ENCODE data around the gene HEATR9. TPM values are rescaled to one million over a fixed set of nuclear protein-coding genes. Genes with fewer than 3 reads are reported as not detected.

HEATR9 gene
- total and polyA plus RNA-seq, 2 of the 13 experiments (the other 11 are each of a cell fraction or from before 2014, with no cell fraction given), result not detected

DNA sequence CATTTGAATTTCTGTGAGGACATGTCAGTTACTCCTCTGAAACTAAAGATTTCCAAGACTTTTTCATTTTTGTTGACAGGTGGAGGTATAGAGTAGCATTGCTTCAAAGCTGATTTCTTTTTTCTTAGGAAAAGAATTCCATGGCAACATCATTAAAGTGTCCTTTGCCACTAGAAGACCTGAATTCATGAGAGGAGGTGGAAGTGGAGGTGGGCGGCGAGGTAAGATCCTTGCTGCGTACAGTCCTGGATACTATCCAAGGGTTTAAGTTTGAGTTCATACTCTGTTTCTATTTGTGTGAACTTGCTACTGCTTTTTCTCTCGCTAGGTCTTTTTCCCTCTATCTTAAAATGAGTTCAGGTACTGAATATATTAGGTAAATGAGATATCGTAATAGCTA lies 26.5 kb downstream of the HEATR9 start:
- in situ Hi-C loops (cut with HindIII; ENCODE audit: extremely low pct_ligation_motif_present, low pct_unique_long_range_greater_than_20kb) (no loop called here), intact Hi-C loops (cut with micrococcal nuclease; ENCODE audit: unreplicated experiment) (no loop called here)
- BruUV-seq (replicated peaks), result no TSS peak
- Histone ChIP-seq H3K79me2 (ENCODE audit: insufficient read depth, low read length) (no peaks in the 10 kb centered on the region), H3K4me1 (ENCODE audit: insufficient read depth, low read length) (peaks cover 34% of the 10 kb centered on the region), H2AFZ (ENCODE audit: low read length) (no peak overlapping the region), H3K9me3 (ENCODE audit: low read length) (no peaks in the 10 kb centered on the region), H3K4me3 (replicated peaks in 1 of 3; ENCODE audit: insufficient read depth in 1 of 3, low read depth in 2 of 3, low read length in 3 of 3) (no peak overlapping the region), H3K9ac (ENCODE audit: insufficient read depth, low read depth, low read length) (no peak overlapping the region), H3K4me2 (ENCODE audit: low read depth, low read length) (no peak overlapping the region), H3K36me3 (replicated peaks in 1 of 2; ENCODE audit: control insufficient read depth in 1 of 2, insufficient read depth in 2 of 2, low read length in 2 of 2) (peaks cover 17 to 68% of the 10 kb centered on the region in 2 experiments), H3K27ac (ENCODE audit: extremely low read length, insufficient read depth, low read length) (no peak overlapping the region), H4K20me1 (ENCODE audit: insufficient read depth, low read length) (0 out of 2 replicates have a peak, but pooled peaks cover 5% of the 10 kb centered on the region), H3K27me3 (ENCODE audit: control insufficient read depth in 1 of 2, insufficient read depth in 2 of 2, low read length in 2 of 2) (no peaks in the 10 kb centered on the region)
- FAIRE-seq, result no peak
- CTCF ChIA-PET (ENCODE audit: low intra/inter-chr PET ratio, low total read pairs), result no interaction called here
- POLR2A ChIA-PET, result no interaction called here
- 96% methylated on average over 5 of the region's 5 CpGs for WGBS (ENCODE audit: low lambda C conversion rate)
- no peak for ATAC-seq
- no peak for DNase-seq (ENCODE audit: low spot score)
- TF ChIP-seq, protein P1, sequence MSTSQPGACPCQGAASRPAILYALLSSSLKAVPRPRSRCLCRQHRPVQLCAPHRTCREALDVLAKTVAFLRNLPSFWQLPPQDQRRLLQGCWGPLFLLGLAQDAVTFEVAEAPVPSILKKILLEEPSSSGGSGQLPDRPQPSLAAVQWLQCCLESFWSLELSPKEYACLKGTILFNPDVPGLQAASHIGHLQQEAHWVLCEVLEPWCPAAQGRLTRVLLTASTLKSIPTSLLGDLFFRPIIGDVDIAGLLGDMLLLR (CRISPR knock-in tag; IDR thresholded peaks at IDR 0.05), result no peak
- TF ChIP-seq SP1 (IDR thresholded peaks at IDR 0.05) (no peak), SP1 (CRISPR knock-in tag; IDR thresholded peaks at IDR 0.05) (no peak), ZNF777 (CRISPR knock-in tag; IDR thresholded peaks at IDR 0.05) (no peak), DNMT1 (CRISPR knock-in tag; IDR thresholded peaks at IDR 0.05) (no peak), TBL1XR1 (IDR thresholded peaks at IDR 0.05; ENCODE audit: borderline replicate concordance, low read length, partially characterized antibody) (no peak), ZNF549 (CRISPR knock-in tag; IDR thresholded peaks at IDR 0.05) (no peak), PRPF4 (IDR thresholded peaks at IDR 0.05; ENCODE audit: low read depth, low read length, poor library complexity, severe bottlenecking) (no peak), ZNF550 (CRISPR knock-in tag; IDR thresholded peaks at IDR 0.05; ENCODE audit: borderline replicate concordance) (no peak), RBFOX2 (IDR thresholded peaks at IDR 0.05; ENCODE audit: low read depth, low read length) (no peak), ARHGAP35 (CRISPR knock-in tag; IDR thresholded peaks at IDR 0.05; ENCODE audit: borderline replicate concordance) (no peak), FOXA3 (CRISPR knock-in tag; IDR thresholded peaks at IDR 0.05) (no peak), ZNF891 (CRISPR knock-in tag; IDR thresholded peaks at IDR 0.05) (no peak), NFE2L2 (IDR thresholded peaks at IDR 0.05; ENCODE audit: low read length) (no peak)

Data from HepG2 (cell line).